CD8-positive, alpha-beta memory T cell (primary cell): ENCODE results near the gene ALX4. TPM values are rescaled to one million over a fixed set of nuclear protein-coding genes. Genes with fewer than 3 reads are reported as not detected.

Experiments used
- CTCF ChIA-PET: fragments of 350-600 bp; sonication (Branson Sonifier 250); formaldehyde crosslinking; loops from one replicate; lab custom pipeline; 2021; ENCODE audit warnings: antibody characterized with exemption; lab: Charles Lee
- POLR2A ChIA-PET: fragments of 350-600 bp; sonication (Branson Sonifier 250); formaldehyde crosslinking; loops from one replicate; lab custom pipeline; 2021; ENCODE audit warnings: antibody characterized with exemption; lab: Charles Lee
- DNase-seq, 5 donors: peaks; one replicate each; pipeline versions ENCODE4 v3.0.0 to v3.0.0-alpha.2; 2020 to 2022; ENCODE audit warnings: mixed read lengths in 1 of 5
- H3K27ac ChIP-seq: one replicate; pipeline ENCODE4 v1.7.0; 2013; ENCODE audit warnings: low read depth, mild to moderate bottlenecking, low read length, moderate library complexity
- H3K27me3 ChIP-seq: 2 replicates; pipeline ENCODE4 v1.7.0; 2013; ENCODE audit warnings: low read length, mild to moderate bottlenecking; ENCODE audit not compliant: insufficient read depth, poor library complexity, severe bottlenecking
- H3K36me3 ChIP-seq: 2 replicates; pipeline ENCODE4 v1.7.0; 2013; ENCODE audit warnings: mild to moderate bottlenecking, low read length, moderate library complexity; ENCODE audit not compliant: insufficient read depth
- H3K4me1 ChIP-seq: 2 replicates; pipeline ENCODE4 v1.7.0; 2013; ENCODE audit warnings: mild to moderate bottlenecking, low read length, moderate library complexity; ENCODE audit not compliant: insufficient read depth
- H3K4me3 ChIP-seq: 2 replicates; pipeline ENCODE4 v1.7.0; 2013; ENCODE audit warnings: mild to moderate bottlenecking, low read length
- H3K9me3 ChIP-seq: 2 replicates; pipeline ENCODE4 v1.7.0; 2013; ENCODE audit warnings: mild to moderate bottlenecking, low read length
- H3K27ac Mint-ChIP-seq, 8 donors: one replicate each; pipeline ENCODE4 v1.8.0; 2020 to 2021; ENCODE audit warnings: mixed read lengths in 8 of 8, mild to moderate bottlenecking in 6 of 8, inconsistent platforms in 3 of 8, moderate library complexity in 3 of 8
- H3K27me3 Mint-ChIP-seq, 2 donors: one replicate each; pipeline ENCODE4 v1.8.0; 2020 to 2021; ENCODE audit warnings: mixed read lengths in 2 of 2, mild to moderate bottlenecking in 1 of 2, moderate library complexity in 1 of 2
- H3K36me3 Mint-ChIP-seq, 3 donors: one replicate each; pipeline ENCODE4 v1.8.0; 2020 to 2021; ENCODE audit warnings: mixed read lengths in 3 of 3, inconsistent platforms in 1 of 3, mild to moderate bottlenecking in 1 of 3
- H3K4me1 Mint-ChIP-seq, 3 donors: one replicate each; pipeline ENCODE4 v1.8.0; 2020 to 2021; ENCODE audit warnings: mixed read lengths in 3 of 3, inconsistent platforms in 1 of 3, mild to moderate bottlenecking in 1 of 3
- H3K4me3 Mint-ChIP-seq, 7 donors: one replicate each; pipeline ENCODE4 v1.8.0; 2020 to 2021; ENCODE audit warnings: mixed read lengths in 7 of 7, mild to moderate bottlenecking in 6 of 7, moderate library complexity in 4 of 7, inconsistent platforms in 2 of 7
- H3K9me3 Mint-ChIP-seq, 5 donors: one replicate each; pipeline ENCODE4 v1.8.0; 2020 to 2022; ENCODE audit warnings: mixed read lengths in 5 of 5, mild to moderate bottlenecking in 3 of 5, moderate library complexity in 2 of 5, inconsistent platforms in 1 of 5
- polyA plus RNA-seq: library from polyadenylated mRNA; unstranded; fragments of 300-500 nt; fragmentation: Illumina TruSeq; gene quantifications from one replicate; pipeline ENCODE4 v1.2.3, GENCODE V29; 2021
- total RNA-seq, 2 experiments: library from RNA; stranded (reverse); gene quantifications; one replicate each; pipeline ENCODE4 v1.2.3, GENCODE V29; 2021

ALX4 gene
- total and polyA plus RNA-seq, 3 experiments from 2014 or later: not detected

GRCh38 chr11:44324749-44325525, 15.0 kb upstream of the ALX4 start:
- Histone ChIP-seq H3K9me3 (no peaks in the 10 kb centered on the region), H3K4me1 (no peaks in the 10 kb centered on the region), H3K27ac (no peak overlapping the region), H3K4me3 (no peak overlapping the region), H3K27me3 (peaks cover 24% of the 10 kb centered on the region), H3K36me3 (no peaks in the 10 kb centered on the region)
- Mint-ChIP-seq H3K27ac (peak overlapping the region in 1 of 8 donors; percentile 27), H3K36me3 (no peaks in the 10 kb centered on the region), H3K27me3 (peaks cover 46 to 93% of the 10 kb centered on the region in 2 donors), H3K9me3 (peaks cover 0 to 2% (median 0%) of the 10 kb centered on the region in 5 donors), H3K4me3 (no peak overlapping the region), H3K4me1 (peaks cover 0 to 6% (median 1%) of the 10 kb centered on the region in 3 donors)
- no peak for DNase-seq
- POLR2A ChIA-PET: no interaction called here
- CTCF ChIA-PET: no interaction called here

- Histone ChIP-seq H3K9me3 (no peaks in the 10 kb centered on the region), H3K4me1 (no peaks in the 10 kb centered on the region), H3K27me3 (peaks cover 24% of the 10 kb centered on the region), H3K4me3 (no peak overlapping the region), H3K36me3 (no peaks in the 10 kb centered on the region), H3K27ac (no peak overlapping the region)
- Mint-ChIP-seq H3K27ac (no peak overlapping the region), H3K9me3 (peaks cover 0 to 2% (median 0%) of the 10 kb centered on the region in 5 donors), H3K4me3 (no peak overlapping the region), H3K36me3 (no peaks in the 10 kb centered on the region), H3K27me3 (peaks cover 46 to 94% of the 10 kb centered on the region in 2 donors), H3K4me1 (peaks cover 0 to 11% (median 3%) of the 10 kb centered on the region in 3 donors)
- no peak for DNase-seq
- CTCF ChIA-PET: no interaction called here
- POLR2A ChIA-PET: no interaction called here
These were observed 14.3 kb upstream of the ALX4 start for GRCh38 chr11:44324222-44324621.

GRCh38 chr11:44322243-44322642, 12.3 kb upstream of the ALX4 start:
- no peaks in the 10 kb centered on the region for H3K4me1 ChIP-seq
- ChIA-PET CTCF (no interaction called here), POLR2A (no interaction called here)
- no peak overlapping the region for H3K27ac ChIP-seq
- no peaks in the 10 kb centered on the region for H3K9me3 ChIP-seq
- H3K36me3 Mint-ChIP-seq: no peaks in the 10 kb centered on the region
- H3K4me1 Mint-ChIP-seq: peaks cover 0 to 13% (median 4%) of the 10 kb centered on the region in 3 donors
- H3K27me3 Mint-ChIP-seq: peaks cover 63 to 94% of the 10 kb centered on the region in 2 donors
- no peak for DNase-seq
- no peak overlapping the region for H3K4me3 Mint-ChIP-seq
- no peak overlapping the region for H3K27ac Mint-ChIP-seq
- H3K9me3 Mint-ChIP-seq: peaks cover 0 to 2% (median 0%) of the 10 kb centered on the region in 5 donors
- no peaks in the 10 kb centered on the region for H3K36me3 ChIP-seq
- H3K27me3 ChIP-seq: peaks cover 38% of the 10 kb centered on the region
- H3K4me3 ChIP-seq: no peak overlapping the region

GRCh38 chr11:44321059-44321458, 11.1 kb upstream of the ALX4 start:
- H3K4me1 ChIP-seq: no peaks in the 10 kb centered on the region
- Mint-ChIP-seq H3K27me3 (peaks cover 66 to 87% of the 10 kb centered on the region in 2 donors), H3K4me3 (no peak overlapping the region), H3K36me3 (no peaks in the 10 kb centered on the region), H3K4me1 (peaks cover 5 to 21% (median 8%) of the 10 kb centered on the region in 3 donors), H3K9me3 (peaks cover 0 to 2% (median 0%) of the 10 kb centered on the region in 5 donors), H3K27ac (no peak overlapping the region)
- H3K36me3 ChIP-seq: no peaks in the 10 kb centered on the region
- ChIA-PET CTCF (no interaction called here), POLR2A (no interaction called here)
- no peaks in the 10 kb centered on the region for H3K9me3 ChIP-seq
- H3K27ac ChIP-seq: no peak overlapping the region
- H3K4me3 ChIP-seq: no peak overlapping the region
- no peak for DNase-seq
- H3K27me3 ChIP-seq: peaks cover 41% of the 10 kb centered on the region

- DNase-seq: no peak
- Mint-ChIP-seq H3K4me1 (peaks cover 10 to 26% (median 12%) of the 10 kb centered on the region in 3 donors), H3K9me3 (peaks cover 0 to 2% (median 0%) of the 10 kb centered on the region in 5 donors), H3K36me3 (no peaks in the 10 kb centered on the region), H3K4me3 (peak overlapping the region in 1 of 7 donors; percentile 70), H3K27me3 (peaks cover 69 to 86% of the 10 kb centered on the region in 2 donors), H3K27ac (no peak overlapping the region)
- POLR2A ChIA-PET: no interaction called here
- Histone ChIP-seq H3K27ac (no peak overlapping the region), H3K36me3 (no peaks in the 10 kb centered on the region), H3K4me1 (no peaks in the 10 kb centered on the region), H3K4me3 (no peak overlapping the region), H3K9me3 (no peaks in the 10 kb centered on the region), H3K27me3 (peaks cover 39% of the 10 kb centered on the region)
- CTCF ChIA-PET: no interaction called here
These were observed 10.5 kb upstream of the ALX4 start for GRCh38 chr11:44320289-44320973.

- Mint-ChIP-seq H3K9me3 (peaks cover 0 to 2% (median 0%) of the 10 kb centered on the region in 5 donors), H3K27ac (no peak overlapping the region), H3K4me3 (no peak overlapping the region), H3K36me3 (no peaks in the 10 kb centered on the region), H3K27me3 (peaks cover 76 to 87% of the 10 kb centered on the region in 2 donors), H3K4me1 (peaks cover 11 to 28% (median 13%) of the 10 kb centered on the region in 3 donors)
- Histone ChIP-seq H3K4me3 (no peak overlapping the region), H3K9me3 (no peaks in the 10 kb centered on the region), H3K36me3 (no peaks in the 10 kb centered on the region), H3K27me3 (peaks cover 36% of the 10 kb centered on the region), H3K4me1 (no peaks in the 10 kb centered on the region), H3K27ac (no peak overlapping the region)
- CTCF ChIA-PET: no interaction called here
- DNase-seq: no peak
- POLR2A ChIA-PET: no interaction called here
These were observed 9.8 kb upstream of the ALX4 start for GRCh38 chr11:44319552-44320288.

- H3K27ac ChIP-seq: no peak overlapping the region
- no peaks in the 10 kb centered on the region for H3K4me1 ChIP-seq
- H3K9me3 Mint-ChIP-seq: peaks cover 0 to 4% (median 0%) of the 10 kb centered on the region in 5 donors
- CTCF ChIA-PET: no interaction called here
- peaks cover 78 to 89% of the 10 kb centered on the region in 2 donors for H3K27me3 Mint-ChIP-seq
- POLR2A ChIA-PET: no interaction called here
- DNase-seq: no peak
- no peak overlapping the region for H3K4me3 Mint-ChIP-seq
- H3K4me3 ChIP-seq: no peak overlapping the region
- H3K36me3 ChIP-seq: no peaks in the 10 kb centered on the region
- peaks cover 41% of the 10 kb centered on the region for H3K27me3 ChIP-seq
- no peaks in the 10 kb centered on the region for H3K9me3 ChIP-seq
- no peaks in the 10 kb centered on the region for H3K36me3 Mint-ChIP-seq
- H3K27ac Mint-ChIP-seq: no peak overlapping the region
- H3K4me1 Mint-ChIP-seq: peaks cover 13 to 28% (median 13%) of the 10 kb centered on the region in 3 donors
These were observed 9.2 kb upstream of the ALX4 start for GRCh38 chr11:44319170-44319551.
